Measurements from ENCODE around the gene TECTB. TPM values are rescaled to one million over a fixed set of nuclear protein-coding genes. Genes with fewer than 3 reads are reported as not detected.

Gene TECTB
- total RNA-seq, 1 experiment from 2014 or later, result not detected

GRCh38 chr10:112262546-112262945 is 20.7 kb upstream of the TECTB start:
- no peak for DNase-seq (ENCODE audit: low read depth, low spot score)
- in situ Hi-C loops (cut with HindIII; ENCODE audit: low pct_unique_long_range_greater_than_20kb, low sequenced_read_pairs), result no loop called here

DNA sequence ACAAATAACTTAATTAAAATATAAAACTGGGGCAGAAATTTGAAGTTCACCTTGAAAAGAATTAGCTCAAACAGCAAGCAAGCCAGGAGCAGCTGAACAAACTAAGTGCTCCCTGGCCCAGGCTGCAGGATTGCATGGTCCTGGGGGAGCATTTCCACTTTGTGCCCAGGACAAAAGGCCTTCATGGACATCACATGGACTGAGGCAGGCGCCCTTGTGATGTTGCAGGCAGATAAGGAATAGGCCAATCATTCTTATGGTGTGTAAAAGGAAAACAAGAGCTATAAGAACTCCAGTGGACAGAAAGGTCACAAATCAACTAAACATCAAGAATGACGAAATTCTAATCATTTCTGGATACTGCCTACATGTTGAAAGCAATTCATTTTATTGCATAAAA is 17.5 kb upstream of the TECTB start:
- DNase-seq (ENCODE audit: low read depth, low spot score), result peak; percentile 88
- in situ Hi-C loops (cut with HindIII; ENCODE audit: low pct_unique_long_range_greater_than_20kb, low sequenced_read_pairs), result no loop called here

DNA sequence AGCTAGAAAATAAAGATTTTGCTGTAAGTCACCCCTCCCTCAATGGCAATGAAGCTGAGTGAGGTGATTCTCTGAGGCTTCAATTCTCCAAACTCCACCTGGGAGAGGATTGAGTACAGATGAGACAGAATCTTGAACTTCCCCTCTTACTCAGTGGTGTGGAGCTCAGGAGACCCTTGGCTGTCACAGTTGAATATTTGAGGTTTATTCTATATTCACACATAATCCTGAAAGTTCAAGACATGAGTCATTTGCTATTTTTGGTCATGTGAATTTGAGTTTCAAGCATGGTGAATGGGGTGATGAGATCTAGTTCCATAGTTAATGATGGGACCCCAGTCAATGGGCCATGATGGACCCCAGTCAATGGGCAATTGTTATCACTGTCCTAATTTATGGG is 13.9 kb upstream of the TECTB start:
- DNase-seq (ENCODE audit: low read depth, low spot score), result peak; percentile 8
- in situ Hi-C loops (cut with HindIII; ENCODE audit: low pct_unique_long_range_greater_than_20kb, low sequenced_read_pairs), result no loop called here

- no peak for DNase-seq (ENCODE audit: low read depth, low spot score)
- in situ Hi-C loops (cut with HindIII; ENCODE audit: low pct_unique_long_range_greater_than_20kb, low sequenced_read_pairs), result no loop called here
Observed at GRCh38 chr10:112271982-112272381, 11.2 kb upstream of the TECTB start.

GRCh38 chr10:112274831-112275230 is 8.4 kb upstream of the TECTB start:
- no peak for DNase-seq (ENCODE audit: low read depth, low spot score)
- in situ Hi-C loops (cut with HindIII; ENCODE audit: low pct_unique_long_range_greater_than_20kb, low sequenced_read_pairs), result no loop called here

- in situ Hi-C loops (cut with HindIII; ENCODE audit: low pct_unique_long_range_greater_than_20kb, low sequenced_read_pairs), result no loop called here
- no peak for DNase-seq (ENCODE audit: low read depth, low spot score)
Observed at GRCh38 chr10:112275512-112276245, 7.5 kb upstream of the TECTB start.

GRCh38 chr10:112278871-112279270 is 4.3 kb upstream of the TECTB start:
- in situ Hi-C loops (cut with HindIII; ENCODE audit: low pct_unique_long_range_greater_than_20kb, low sequenced_read_pairs), result no loop called here
- peak; percentile 1 for DNase-seq (ENCODE audit: low read depth, low spot score)

DNA sequence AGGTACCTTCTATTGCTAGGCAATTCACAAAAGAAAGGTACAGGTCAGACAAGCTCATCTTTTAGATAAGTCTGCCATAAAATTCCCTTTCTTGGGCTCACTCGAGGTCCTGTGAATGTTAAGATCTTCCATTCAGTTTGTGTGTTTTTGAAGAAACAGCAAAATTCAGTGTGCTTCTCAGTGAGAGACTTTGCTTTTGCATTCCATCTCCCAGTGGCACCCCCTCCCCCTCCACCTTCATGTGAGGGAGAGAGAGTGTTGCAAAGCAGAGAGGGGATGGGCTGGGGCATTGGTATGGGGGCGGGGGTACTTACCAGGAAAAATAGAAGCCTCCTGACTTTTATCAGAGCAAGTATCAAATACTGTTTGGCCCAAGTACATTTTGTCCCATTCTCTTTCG is 3.8 kb upstream of the TECTB start:
- in situ Hi-C loops (cut with HindIII; ENCODE audit: low pct_unique_long_range_greater_than_20kb, low sequenced_read_pairs), result no loop called here
- no peak for DNase-seq (ENCODE audit: low read depth, low spot score)

- no peak for DNase-seq (ENCODE audit: low read depth, low spot score)
- in situ Hi-C loops (cut with HindIII; ENCODE audit: low pct_unique_long_range_greater_than_20kb, low sequenced_read_pairs), result no loop called here
Observed at GRCh38 chr10:112280205-112280921, 2.8 kb upstream of the TECTB start.

- no peak for DNase-seq (ENCODE audit: low read depth, low spot score)
- in situ Hi-C loops (cut with HindIII; ENCODE audit: low pct_unique_long_range_greater_than_20kb, low sequenced_read_pairs), result no loop called here
Observed at GRCh38 chr10:112282086-112282485, 1.1 kb upstream of the TECTB start.

DNA sequence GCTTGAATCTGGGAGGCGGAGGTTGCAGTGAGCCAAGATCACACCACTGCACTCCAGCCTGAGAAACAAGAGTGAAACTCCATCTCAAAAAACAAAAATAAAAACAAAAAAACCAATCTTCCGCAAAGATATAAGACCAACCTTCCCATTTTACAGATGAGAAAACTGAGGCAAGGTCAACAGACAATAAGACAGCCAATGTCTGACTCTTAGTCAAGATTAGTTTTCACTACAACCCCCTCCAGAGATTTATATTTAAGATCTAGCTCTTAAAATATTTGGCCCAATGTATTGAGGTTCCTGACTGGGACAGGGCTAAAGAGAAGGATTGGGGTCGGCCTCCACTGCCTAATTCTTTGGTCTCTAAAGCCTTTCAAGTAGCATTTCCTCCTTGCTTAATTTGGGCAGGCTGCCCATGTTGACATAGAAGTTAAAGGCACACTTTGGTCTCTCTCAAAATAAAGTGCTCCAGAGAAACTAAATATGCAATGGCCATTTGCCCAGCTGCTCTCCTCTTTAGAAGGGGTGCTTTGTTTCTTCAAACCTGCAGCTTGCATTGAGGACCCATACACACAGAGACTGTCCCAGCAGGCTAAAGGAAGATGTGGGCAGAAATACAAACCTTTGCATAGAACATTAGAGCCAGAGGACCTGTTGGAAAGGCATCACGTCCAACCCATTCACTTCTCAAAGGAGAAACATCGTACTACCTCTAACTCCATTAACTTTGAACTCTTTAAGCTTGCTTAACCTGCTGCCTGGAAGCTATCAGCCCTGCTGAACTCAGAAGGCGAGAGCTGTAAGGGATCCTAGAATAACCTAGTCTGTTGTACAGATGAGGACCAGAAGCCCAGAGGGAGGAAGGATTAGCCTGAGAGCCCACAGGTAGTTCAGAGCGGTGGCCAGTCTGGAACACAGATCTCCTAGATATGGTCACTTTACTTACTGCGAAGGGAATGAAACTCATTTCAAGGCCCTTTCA is 3.9 kb downstream of the TECTB start:
- in situ Hi-C loops (cut with HindIII; ENCODE audit: low pct_unique_long_range_greater_than_20kb, low sequenced_read_pairs), result no loop called here
- DNase-seq (ENCODE audit: low read depth, low spot score), result no peak

- in situ Hi-C loops (cut with HindIII; ENCODE audit: low pct_unique_long_range_greater_than_20kb, low sequenced_read_pairs), result no loop called here
Observed at GRCh38 chr10:112287844-112288243, 4.6 kb downstream of the TECTB start.

GRCh38 chr10:112288486-112288885 is 5.3 kb downstream of the TECTB start:
- in situ Hi-C loops (cut with HindIII; ENCODE audit: low pct_unique_long_range_greater_than_20kb, low sequenced_read_pairs), result no loop called here
- DNase-seq (ENCODE audit: low read depth, low spot score), result no peak

More at GRCh38 chr10:112287844-112288243, 4.6 kb downstream of the TECTB start:
- DNase-seq (ENCODE audit: low read depth, low spot score), result no peak

GRCh38 chr10:112289373-112290053 is 6.3 kb downstream of the TECTB start:
- no peak for DNase-seq (ENCODE audit: low read depth, low spot score)
- in situ Hi-C loops (cut with HindIII; ENCODE audit: low pct_unique_long_range_greater_than_20kb, low sequenced_read_pairs), result no loop called here

DNA sequence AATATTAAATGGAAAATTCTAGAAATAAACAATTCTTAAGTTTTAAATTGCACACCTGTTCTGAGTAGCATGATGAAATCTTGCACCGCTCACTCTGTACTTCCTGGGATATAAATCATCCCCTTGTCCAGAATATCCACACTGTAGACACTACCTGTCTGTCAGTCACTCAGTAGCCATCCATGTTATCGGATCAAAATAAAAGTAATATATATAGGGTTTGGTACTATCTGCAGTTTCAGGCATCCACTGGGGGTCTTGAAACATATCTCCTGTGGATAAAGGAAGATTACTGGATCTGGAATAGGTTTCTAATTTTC is 6.8 kb downstream of the TECTB start:
- in situ Hi-C loops (cut with HindIII; ENCODE audit: low pct_unique_long_range_greater_than_20kb, low sequenced_read_pairs), result no loop called here
- DNase-seq (ENCODE audit: low read depth, low spot score), result no peak

GRCh38 chr10:112294169-112294568 is 11.0 kb downstream of the TECTB start:
- DNase-seq (ENCODE audit: low read depth, low spot score), result no peak
- in situ Hi-C loops (cut with HindIII; ENCODE audit: low pct_unique_long_range_greater_than_20kb, low sequenced_read_pairs), result no loop called here

- DNase-seq (ENCODE audit: low read depth, low spot score), result peak; percentile 68
- in situ Hi-C loops (cut with HindIII; ENCODE audit: low pct_unique_long_range_greater_than_20kb, low sequenced_read_pairs), result no loop called here
Observed at GRCh38 chr10:112295853-112296830, 12.9 kb downstream of the TECTB start.
